ENCODE measurements around the gene CREBBP. TPM values are rescaled to one million over a fixed set of nuclear protein-coding genes. Genes with fewer than 3 reads are reported as not detected.
A peak's percentile ranks its signal among the peaks of the same experiment; 100 is the strongest.

CREBBP gene
- total and polyA plus RNA-seq, 9 of the 15 experiments (the other 6 are each of a cell fraction or from before 2014, with no cell fraction given): 0.70 to 24.8 (median 5.6) TPM

GRCh38 chr16:3880623-3881498 is at the start of gene CREBBP (continued):
- no peak for TF ChIP-seq TEAD4 (IDR thresholded peaks at IDR 0.05; ENCODE audit: low read length)
- TF ChIP-seq TEAD4 (CRISPR knock-in tag; IDR thresholded peaks at IDR 0.05; ENCODE audit: borderline replicate concordance): no peak
- peak; percentile 72 for TF ChIP-seq CCNT2 (IDR thresholded peaks at IDR 0.05; ENCODE audit: borderline replicate concordance, extremely low read depth, insufficient read length, low read depth, low read length)
- TF ChIP-seq MLX (CRISPR knock-in tag; conservative IDR thresholded peaks at IDR 0.05): no peak
- TF ChIP-seq SUPT5H (IDR thresholded peaks at IDR 0.05): no peak
- no peak for TF ChIP-seq ZNF778 (CRISPR knock-in tag; IDR thresholded peaks at IDR 0.05)
- TF ChIP-seq RFX7 (CRISPR knock-in tag; IDR thresholded peaks at IDR 0.05): no peak
- TF ChIP-seq CBX2 (IDR thresholded peaks at IDR 0.05; ENCODE audit: insufficient read depth, low read length, poor library complexity, severe bottlenecking): no peak
- TF ChIP-seq TCFL5 (CRISPR knock-in tag; conservative IDR thresholded peaks at IDR 0.05): no peak
- TF ChIP-seq MTA1 (IDR thresholded peaks at IDR 0.05; ENCODE audit: borderline replicate concordance): no peak; the same call in 1 of the 2 replicates
- no peak for TF ChIP-seq RUNX1 (IDR thresholded peaks at IDR 0.05; ENCODE audit: low read depth)
- TF ChIP-seq YBX1 (IDR thresholded peaks at IDR 0.05): no peak
- TF ChIP-seq BCOR (IDR thresholded peaks at IDR 0.05): peak; percentile 83
- no peak for TF ChIP-seq REST (IDR thresholded peaks at IDR 0.05; ENCODE audit: borderline replicate concordance)
- TF ChIP-seq REST (CRISPR knock-in tag; IDR thresholded peaks at IDR 0.05; ENCODE audit: low read depth): no peak
- no peak for TF ChIP-seq E4F1 (CRISPR knock-in tag; IDR thresholded peaks at IDR 0.05; ENCODE audit: borderline replicate concordance)

Data from K562 (cell line).